C4-2B (cell line): ENCODE results near the gene LIMCH1.
"Not testable (repeated sequence)": the region's sequence is repeated elsewhere in the genome, so short reads cannot be mapped to it uniquely, and the experiment has no call there.

Experiments
- H3K27ac ChIP-seq: fragments of 450-650 bp; 2 replicates; pipeline ENCODE4 v1.5.1; 2017
- ZFX ChIP-seq: fragments of 450-650 bp; IDR thresholded peaks from 2 replicates; pipeline ENCODE4 v1.6.1; 2017
- TF ChIP-seq, protein P1 (sequence below): fragments of 450-650 bp; conservative IDR thresholded peaks from 2 replicates; pipeline ENCODE4 v1.5.1; 2017; ENCODE audit warnings: mild to moderate bottlenecking

The LIMCH1 gene

GRCh38 chr4:41701983-41702382 lies 164.0 kb downstream of the LIMCH1 start:
- TF ChIP-seq ZFX: no peak
- TF ChIP-seq, protein P1, sequence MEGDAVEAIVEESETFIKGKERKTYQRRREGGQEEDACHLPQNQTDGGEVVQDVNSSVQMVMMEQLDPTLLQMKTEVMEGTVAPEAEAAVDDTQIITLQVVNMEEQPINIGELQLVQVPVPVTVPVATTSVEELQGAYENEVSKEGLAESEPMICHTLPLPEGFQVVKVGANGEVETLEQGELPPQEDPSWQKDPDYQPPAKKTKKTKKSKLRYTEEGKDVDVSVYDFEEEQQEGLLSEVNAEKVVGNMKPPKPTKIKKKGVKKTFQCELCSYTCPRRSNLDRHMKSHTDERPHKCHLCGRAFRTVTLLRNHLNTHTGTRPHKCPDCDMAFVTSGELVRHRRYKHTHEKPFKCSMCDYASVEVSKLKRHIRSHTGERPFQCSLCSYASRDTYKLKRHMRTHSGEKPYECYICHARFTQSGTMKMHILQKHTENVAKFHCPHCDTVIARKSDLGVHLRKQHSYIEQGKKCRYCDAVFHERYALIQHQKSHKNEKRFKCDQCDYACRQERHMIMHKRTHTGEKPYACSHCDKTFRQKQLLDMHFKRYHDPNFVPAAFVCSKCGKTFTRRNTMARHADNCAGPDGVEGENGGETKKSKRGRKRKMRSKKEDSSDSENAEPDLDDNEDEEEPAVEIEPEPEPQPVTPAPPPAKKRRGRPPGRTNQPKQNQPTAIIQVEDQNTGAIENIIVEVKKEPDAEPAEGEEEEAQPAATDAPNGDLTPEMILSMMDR: no peak
- no peak overlapping the region for H3K27ac ChIP-seq

DNA sequence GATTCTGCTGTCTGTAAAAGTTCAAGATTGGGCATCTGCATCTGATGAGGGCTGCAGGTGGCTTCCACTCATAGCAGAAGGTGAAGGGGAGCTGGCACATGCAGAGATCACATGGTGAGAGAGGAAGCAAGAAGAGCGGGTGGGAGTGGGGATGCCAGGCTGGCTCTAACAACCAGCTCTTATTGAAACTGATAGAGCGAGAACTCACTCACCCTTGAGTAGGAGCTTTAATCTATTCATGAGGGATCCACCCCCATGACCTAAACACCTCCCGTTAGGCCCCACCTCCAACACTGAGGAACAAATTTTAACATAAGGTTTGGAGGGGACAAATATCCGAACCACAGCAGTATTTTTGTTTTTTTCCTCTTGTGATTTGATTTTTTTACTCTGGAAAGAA lies 164.8 kb downstream of the LIMCH1 start:
- no peak for TF ChIP-seq ZFX
- TF ChIP-seq, protein P1: no peak
- H3K27ac ChIP-seq: no peak overlapping the region

- H3K27ac ChIP-seq: no peak overlapping the region
- TF ChIP-seq ZFX: no peak
- TF ChIP-seq, protein P1: no peak
These were observed 165.8 kb downstream of the LIMCH1 start for GRCh38 chr4:41703785-41704184.

DNA sequence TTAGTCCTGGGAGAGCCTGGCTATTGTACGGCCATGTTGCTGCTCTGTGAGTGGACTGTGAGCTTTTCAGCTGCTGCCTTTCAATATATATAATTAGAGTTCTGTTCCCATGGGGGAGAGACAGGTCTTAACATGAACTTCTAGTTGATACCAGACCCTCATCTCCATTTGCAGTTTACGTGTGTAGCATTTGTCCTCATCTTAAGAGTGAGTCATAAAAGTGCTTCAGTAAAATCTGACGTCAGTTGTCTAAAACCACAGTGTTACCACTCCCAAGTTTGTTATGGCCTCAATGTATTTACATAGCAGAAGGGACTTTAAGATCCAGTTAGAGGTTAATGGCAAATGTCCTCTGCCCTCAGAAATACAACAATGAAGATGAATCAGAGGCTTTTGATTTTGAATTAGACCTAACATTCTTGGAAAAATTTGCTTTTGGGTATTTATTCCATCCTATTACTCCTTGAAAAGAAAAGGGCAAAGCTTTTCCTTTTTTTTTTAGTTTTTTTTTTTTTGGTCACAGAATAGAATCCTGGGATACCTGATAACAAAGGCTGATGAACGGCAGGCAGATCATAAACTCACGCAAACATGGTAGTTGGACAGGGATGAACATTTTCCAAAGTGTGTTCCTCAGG lies 172.0 kb downstream of the LIMCH1 start:
- TF ChIP-seq, protein P1: no peak
- TF ChIP-seq ZFX: no peak
- H3K27ac ChIP-seq: no peak overlapping the region

DNA sequence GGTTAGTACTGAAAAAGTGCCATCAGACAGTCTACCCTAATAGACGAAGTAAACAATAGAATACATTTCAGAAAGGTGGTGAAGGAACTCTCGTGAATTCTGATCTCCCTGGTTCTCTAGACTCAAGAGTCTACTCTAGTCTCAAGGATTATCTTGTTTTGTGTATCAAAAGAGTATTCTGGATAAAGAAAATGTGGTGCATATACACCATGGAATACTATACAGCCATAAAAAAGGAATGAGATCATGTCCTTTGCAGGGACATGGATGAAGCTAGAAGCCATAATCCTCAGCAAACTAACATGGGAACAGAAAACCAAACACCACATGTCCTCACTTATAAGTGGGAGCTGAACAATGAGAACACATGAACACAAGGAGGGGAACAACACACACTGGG lies 173.7 kb downstream of the LIMCH1 start:
- not testable (repeated sequence) for H3K27ac ChIP-seq

- TF ChIP-seq ZFX: no peak
- TF ChIP-seq, protein P1: no peak
- H3K27ac ChIP-seq: no peak overlapping the region
These were observed 174.5 kb downstream of the LIMCH1 start for GRCh38 chr4:41712425-41712824.

DNA sequence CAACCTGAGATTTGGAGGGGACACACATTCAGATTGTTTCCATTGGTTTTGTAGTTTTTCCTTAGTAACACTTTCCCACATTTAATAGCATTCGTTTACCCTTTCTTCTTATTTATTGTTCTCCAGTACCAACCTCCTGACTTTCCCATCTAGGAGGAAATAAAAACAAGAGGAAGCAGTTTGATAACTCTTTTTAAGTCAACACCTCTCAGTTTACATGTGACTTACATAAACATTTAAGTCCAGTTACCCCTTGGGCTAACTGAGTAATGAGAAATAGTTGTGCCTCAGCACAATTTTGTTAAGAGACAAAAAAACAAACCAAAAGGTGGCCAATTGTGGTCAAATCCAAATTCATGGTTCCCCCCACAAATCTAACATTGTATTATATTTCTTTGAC lies 175.8 kb downstream of the LIMCH1 start:
- no peak overlapping the region for H3K27ac ChIP-seq

More for the DNA sequence above, 175.8 kb downstream of the LIMCH1 start:
- TF ChIP-seq, protein P1: no peak
- no peak for TF ChIP-seq ZFX
